ENCODE measurements around the gene TTBK2.

TTBK2 gene

DNA sequence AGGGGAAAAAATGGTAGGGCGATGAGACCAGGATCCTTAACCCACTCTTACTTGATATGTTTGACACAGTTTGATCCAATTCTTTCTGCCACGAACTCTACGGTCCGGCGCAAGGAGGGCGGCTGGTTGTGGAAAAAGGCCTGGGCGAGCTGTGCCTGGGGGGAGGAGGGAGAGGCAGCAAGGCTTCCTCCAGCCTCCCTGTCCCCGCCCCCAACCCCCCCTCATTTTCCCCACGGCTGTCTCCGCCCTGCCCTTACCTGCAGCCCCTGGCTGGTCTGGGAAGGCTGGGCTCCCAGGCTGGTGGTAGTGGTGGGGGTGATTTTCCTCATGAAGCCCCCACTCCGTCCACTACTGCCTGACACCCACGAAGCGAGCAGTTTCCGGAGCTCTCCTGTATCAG is 191.6 kb downstream of the TTBK2 start:
- no peaks in the 10 kb centered on the region for H3K9me3 ChIP-seq (ENCODE audit: low read length)
- H3K4me1 ChIP-seq (ENCODE audit: insufficient read depth, low read length, severe bottlenecking): no peaks in the 10 kb centered on the region
- H3K36me3 ChIP-seq (ENCODE audit: insufficient read depth, low read length): peaks cover 93% of the 10 kb centered on the region
- no peak overlapping the region for H2AFZ ChIP-seq (ENCODE audit: low read length)
- H3K9me2 ChIP-seq (ENCODE audit: low read depth, low read length): no peaks in the 10 kb centered on the region
- H3K9ac ChIP-seq (ENCODE audit: low read length): no peak overlapping the region
- H3K4me3 ChIP-seq (ENCODE audit: low read depth, low read length, poor library complexity, severe bottlenecking): no peak overlapping the region
- no peak overlapping the region for H3K4me2 ChIP-seq (ENCODE audit: low read length)
- H3K79me2 ChIP-seq (ENCODE audit: insufficient read depth, low read length): no peaks in the 10 kb centered on the region
- TF ChIP-seq, protein P1, sequence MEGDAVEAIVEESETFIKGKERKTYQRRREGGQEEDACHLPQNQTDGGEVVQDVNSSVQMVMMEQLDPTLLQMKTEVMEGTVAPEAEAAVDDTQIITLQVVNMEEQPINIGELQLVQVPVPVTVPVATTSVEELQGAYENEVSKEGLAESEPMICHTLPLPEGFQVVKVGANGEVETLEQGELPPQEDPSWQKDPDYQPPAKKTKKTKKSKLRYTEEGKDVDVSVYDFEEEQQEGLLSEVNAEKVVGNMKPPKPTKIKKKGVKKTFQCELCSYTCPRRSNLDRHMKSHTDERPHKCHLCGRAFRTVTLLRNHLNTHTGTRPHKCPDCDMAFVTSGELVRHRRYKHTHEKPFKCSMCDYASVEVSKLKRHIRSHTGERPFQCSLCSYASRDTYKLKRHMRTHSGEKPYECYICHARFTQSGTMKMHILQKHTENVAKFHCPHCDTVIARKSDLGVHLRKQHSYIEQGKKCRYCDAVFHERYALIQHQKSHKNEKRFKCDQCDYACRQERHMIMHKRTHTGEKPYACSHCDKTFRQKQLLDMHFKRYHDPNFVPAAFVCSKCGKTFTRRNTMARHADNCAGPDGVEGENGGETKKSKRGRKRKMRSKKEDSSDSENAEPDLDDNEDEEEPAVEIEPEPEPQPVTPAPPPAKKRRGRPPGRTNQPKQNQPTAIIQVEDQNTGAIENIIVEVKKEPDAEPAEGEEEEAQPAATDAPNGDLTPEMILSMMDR (IDR thresholded peaks at IDR 0.05; ENCODE audit: low read length): no peak
- no peak for TF ChIP-seq EZH2 (IDR thresholded peaks at IDR 0.05; ENCODE audit: borderline replicate concordance, low read length)
- no peak overlapping the region for H3K27ac ChIP-seq (ENCODE audit: low read depth, low read length, poor library complexity, severe bottlenecking)
- H3F3A ChIP-seq (ENCODE audit: insufficient read depth, low read length): no peaks in the 10 kb centered on the region
- no peaks in the 10 kb centered on the region for H3K27me3 ChIP-seq (ENCODE audit: insufficient read depth, low read length)
- no peaks in the 10 kb centered on the region for H4K20me1 ChIP-seq (ENCODE audit: insufficient read depth, low read length)

DNA sequence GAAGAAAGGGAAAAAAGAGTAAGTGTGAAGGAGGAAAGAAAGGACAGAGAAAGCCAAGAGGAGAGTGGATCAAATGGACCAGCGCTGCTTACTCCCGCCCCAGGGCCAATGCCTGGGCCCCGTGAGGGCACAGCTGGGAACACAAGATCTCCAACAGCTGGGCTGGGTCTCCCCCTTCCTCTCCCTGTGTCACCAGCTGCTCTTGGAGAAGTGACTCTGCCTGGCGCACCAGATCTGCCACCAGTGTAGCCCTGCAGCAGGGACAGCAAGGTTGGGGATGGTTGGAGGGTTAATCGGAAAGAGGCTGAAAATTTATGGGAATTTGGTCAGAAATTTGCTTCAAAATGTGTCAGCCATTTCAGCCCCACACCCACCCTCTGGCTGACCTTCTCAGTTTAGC is 192.0 kb downstream of the TTBK2 start:
- no peak overlapping the region for H3K9ac ChIP-seq (ENCODE audit: low read length)
- H3K4me1 ChIP-seq (ENCODE audit: insufficient read depth, low read length, severe bottlenecking): no peaks in the 10 kb centered on the region
- H2AFZ ChIP-seq (ENCODE audit: low read length): no peak overlapping the region
- H3F3A ChIP-seq (ENCODE audit: insufficient read depth, low read length): no peaks in the 10 kb centered on the region
- no peak overlapping the region for H3K4me3 ChIP-seq (ENCODE audit: low read depth, low read length, poor library complexity, severe bottlenecking)
- H3K4me2 ChIP-seq (ENCODE audit: low read length): no peak overlapping the region
- no peaks in the 10 kb centered on the region for H3K27me3 ChIP-seq (ENCODE audit: insufficient read depth, low read length)
- H3K9me3 ChIP-seq (ENCODE audit: low read length): no peaks in the 10 kb centered on the region
- no peak for TF ChIP-seq EZH2 (IDR thresholded peaks at IDR 0.05; ENCODE audit: borderline replicate concordance, low read length)
- TF ChIP-seq, protein P1 (IDR thresholded peaks at IDR 0.05; ENCODE audit: low read length): no peak
- peaks cover 93% of the 10 kb centered on the region for H3K36me3 ChIP-seq (ENCODE audit: insufficient read depth, low read length)
- H4K20me1 ChIP-seq (ENCODE audit: insufficient read depth, low read length): no peaks in the 10 kb centered on the region
- no peaks in the 10 kb centered on the region for H3K79me2 ChIP-seq (ENCODE audit: insufficient read depth, low read length)
- H3K9me2 ChIP-seq (ENCODE audit: low read depth, low read length): no peaks in the 10 kb centered on the region
- H3K27ac ChIP-seq (ENCODE audit: low read depth, low read length, poor library complexity, severe bottlenecking): no peak overlapping the region

DNA sequence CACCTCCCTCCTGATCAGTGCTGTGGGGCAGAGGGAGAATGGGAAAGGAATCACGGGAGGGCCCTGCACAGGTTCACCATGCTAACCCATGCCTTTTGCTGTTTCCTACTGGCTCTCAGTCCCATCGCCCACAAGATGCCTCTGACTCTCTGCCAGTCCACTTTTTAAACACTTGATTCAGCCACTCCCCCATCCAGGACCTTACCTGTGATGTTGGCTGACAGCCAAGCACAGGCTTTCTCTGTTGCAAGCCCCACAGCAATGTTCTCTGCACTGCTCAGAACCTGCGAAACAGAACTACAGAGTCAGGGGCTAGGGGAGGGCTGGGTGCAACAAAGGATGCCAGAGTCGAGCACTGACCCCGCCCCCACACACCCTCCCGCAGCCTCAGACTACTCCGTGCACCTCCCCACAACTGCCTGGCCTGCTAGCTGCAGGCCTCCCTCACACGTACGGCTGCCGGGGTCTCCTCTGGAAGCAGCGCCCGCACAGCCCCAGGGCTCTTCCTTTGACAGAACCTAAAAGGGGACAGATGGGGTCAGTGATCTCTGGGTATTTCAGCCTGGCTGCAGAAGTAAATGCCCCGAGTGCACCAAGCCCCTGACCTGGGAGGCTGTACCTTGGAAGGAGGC is 192.7 kb downstream of the TTBK2 start:
- Histone ChIP-seq H3K27me3 (ENCODE audit: insufficient read depth, low read length) (no peaks in the 10 kb centered on the region), H3K79me2 (ENCODE audit: insufficient read depth, low read length) (no peaks in the 10 kb centered on the region), H3K4me2 (ENCODE audit: low read length) (no peak overlapping the region), H2AFZ (ENCODE audit: low read length) (no peak overlapping the region), H3K9me2 (ENCODE audit: low read depth, low read length) (no peaks in the 10 kb centered on the region), H3K27ac (ENCODE audit: low read depth, low read length, poor library complexity, severe bottlenecking) (no peak overlapping the region), H3K9me3 (ENCODE audit: low read length) (no peaks in the 10 kb centered on the region), H3F3A (ENCODE audit: insufficient read depth, low read length) (no peaks in the 10 kb centered on the region), H3K4me3 (ENCODE audit: low read depth, low read length, poor library complexity, severe bottlenecking) (no peak overlapping the region), H3K36me3 (ENCODE audit: insufficient read depth, low read length) (peaks cover 96% of the 10 kb centered on the region), H3K4me1 (ENCODE audit: insufficient read depth, low read length, severe bottlenecking) (no peaks in the 10 kb centered on the region), H4K20me1 (ENCODE audit: insufficient read depth, low read length) (no peaks in the 10 kb centered on the region), H3K9ac (ENCODE audit: low read length) (no peak overlapping the region)
- TF ChIP-seq EZH2 (IDR thresholded peaks at IDR 0.05; ENCODE audit: borderline replicate concordance, low read length): no peak
- TF ChIP-seq, protein P1 (IDR thresholded peaks at IDR 0.05; ENCODE audit: low read length): no peak
